Stimulated activated CD4-positive, alpha-beta T cell treated with anti-CD3 and anti-CD28 coated beads, Interleukin-1b, Interleukin-23, amount 100 ng/mL, for 4 hours (primary cell): Measurements from ENCODE around the gene TMEM217.
"Not testable (repeated sequence)": the region's sequence is repeated elsewhere in the genome, so short reads cannot be mapped to it uniquely, and the experiment has no call there.

Experiments used
- DNase-seq, 2 donors: peaks; one replicate each; pipeline ENCODE4 v3.0.0-alpha.2; 2020; ENCODE audit warnings: low read depth in 2 of 2

Gene TMEM217

GRCh38 chr6:37218061-37218460 lies 39.9 kb downstream of the TMEM217 start:
- DNase-seq: no peak

DNA sequence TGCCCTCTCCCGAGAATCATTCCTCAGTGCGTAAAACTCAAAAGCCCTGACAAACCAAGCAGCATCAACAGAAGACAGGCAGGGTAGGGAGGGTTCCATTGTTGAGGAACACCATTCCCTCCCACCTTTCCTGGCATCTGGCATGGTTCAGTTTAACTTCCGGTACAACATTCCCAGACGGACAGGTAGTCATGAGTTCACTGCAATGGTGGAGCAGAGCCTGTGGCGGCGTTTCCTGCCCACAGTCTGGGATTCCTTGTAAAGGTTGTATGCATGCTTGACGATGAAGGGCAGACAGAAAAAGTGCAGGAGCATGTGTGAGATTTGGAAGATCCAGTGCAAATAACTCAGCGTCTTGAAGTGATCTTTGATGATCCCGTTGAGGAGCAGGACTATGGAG lies 45.7 kb downstream of the TMEM217 start:
- no peak for DNase-seq

DNA sequence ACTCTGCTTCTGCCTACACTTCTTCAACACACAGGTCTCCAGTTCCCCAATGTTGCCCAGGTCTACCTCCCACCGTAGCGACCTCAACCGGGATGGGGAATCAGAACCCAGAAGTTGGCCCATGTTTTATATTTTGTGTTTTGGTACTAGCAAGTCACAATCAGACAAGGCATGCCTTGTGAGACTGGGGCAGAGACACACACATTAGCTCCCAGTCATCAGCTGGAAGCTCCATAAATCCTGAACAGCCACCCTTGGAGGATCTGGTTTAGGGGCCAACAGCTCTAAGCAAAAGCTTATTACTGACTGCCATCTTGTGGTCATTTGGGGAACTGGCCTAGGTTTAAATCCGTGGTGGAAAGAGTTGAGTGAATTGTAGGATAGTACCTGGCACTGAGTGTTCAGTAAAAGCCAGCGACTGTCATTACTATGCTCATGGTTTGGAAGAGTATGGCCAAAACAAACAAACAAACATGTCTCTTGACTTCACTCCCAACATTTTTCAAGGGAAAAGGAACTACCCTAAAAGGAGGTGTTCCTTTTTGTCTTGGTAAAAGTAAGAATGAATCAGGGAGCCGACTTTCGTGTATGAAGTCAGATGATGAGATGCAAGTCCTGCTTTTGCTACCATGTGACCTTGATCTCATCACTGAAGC lies 47.5 kb downstream of the TMEM217 start:
- peak; percentile 42 to 82 for DNase-seq

- DNase-seq: peak in 1 of 2 donors; percentile 18
Measured at GRCh38 chr6:37209461-37210205, 48.3 kb downstream of the TMEM217 start.

DNA sequence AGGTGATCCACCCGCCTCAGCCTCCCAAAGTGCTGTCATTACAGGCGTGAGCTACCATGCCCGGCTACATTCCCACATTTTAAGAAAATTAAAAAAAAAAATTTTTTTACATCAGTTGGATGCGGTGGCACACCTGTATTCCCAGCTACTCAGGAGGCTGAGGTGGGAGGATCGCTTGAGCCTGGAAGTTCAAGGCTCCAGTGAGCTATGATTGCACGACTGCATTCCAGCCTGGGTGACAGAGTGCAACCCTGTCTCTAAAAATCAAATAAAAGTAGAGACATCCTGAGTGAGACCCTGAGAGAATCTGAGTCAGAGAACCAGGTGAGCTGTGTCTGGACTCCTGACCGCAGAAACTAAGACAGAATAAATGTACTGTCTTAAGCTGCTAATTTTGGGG lies 49.2 kb downstream of the TMEM217 start:
- no peak for DNase-seq

DNA sequence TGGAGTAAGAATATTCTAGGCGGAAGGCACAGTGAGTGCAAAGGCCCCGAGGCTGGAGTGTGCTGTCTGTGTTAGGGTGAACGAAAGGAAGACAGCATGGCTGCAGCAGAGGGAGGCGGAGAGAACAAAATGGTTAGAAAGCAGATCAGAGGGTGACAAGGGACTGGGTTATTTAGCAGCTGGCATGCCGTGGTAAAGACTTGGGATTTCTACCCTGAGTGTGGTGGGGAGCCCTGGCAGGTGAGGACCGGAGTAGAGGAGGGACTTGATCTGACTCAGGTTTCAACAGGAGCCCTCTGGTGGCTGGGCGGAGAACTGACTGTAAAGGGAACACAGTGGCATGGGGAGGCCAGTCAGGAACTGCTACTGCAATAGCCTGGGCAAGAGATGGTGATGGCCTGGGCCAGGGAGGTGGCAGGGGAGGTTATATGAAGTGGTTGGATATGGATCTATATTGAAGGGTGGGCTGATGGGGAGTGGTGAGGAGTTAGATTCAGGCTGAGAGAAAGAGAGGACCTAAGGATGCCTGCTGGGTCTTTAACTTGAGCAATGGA lies 50.0 kb downstream of the TMEM217 start:
- peak; percentile 81 to 84 for DNase-seq

- no peak for DNase-seq
Measured at GRCh38 chr6:37206622-37207021, 51.3 kb downstream of the TMEM217 start.

GRCh38 chr6:37205997-37206340 lies 52.0 kb downstream of the TMEM217 start:
- no peak for DNase-seq

- DNase-seq: no peak
Measured at GRCh38 chr6:37205175-37205996, 52.6 kb downstream of the TMEM217 start.

DNA sequence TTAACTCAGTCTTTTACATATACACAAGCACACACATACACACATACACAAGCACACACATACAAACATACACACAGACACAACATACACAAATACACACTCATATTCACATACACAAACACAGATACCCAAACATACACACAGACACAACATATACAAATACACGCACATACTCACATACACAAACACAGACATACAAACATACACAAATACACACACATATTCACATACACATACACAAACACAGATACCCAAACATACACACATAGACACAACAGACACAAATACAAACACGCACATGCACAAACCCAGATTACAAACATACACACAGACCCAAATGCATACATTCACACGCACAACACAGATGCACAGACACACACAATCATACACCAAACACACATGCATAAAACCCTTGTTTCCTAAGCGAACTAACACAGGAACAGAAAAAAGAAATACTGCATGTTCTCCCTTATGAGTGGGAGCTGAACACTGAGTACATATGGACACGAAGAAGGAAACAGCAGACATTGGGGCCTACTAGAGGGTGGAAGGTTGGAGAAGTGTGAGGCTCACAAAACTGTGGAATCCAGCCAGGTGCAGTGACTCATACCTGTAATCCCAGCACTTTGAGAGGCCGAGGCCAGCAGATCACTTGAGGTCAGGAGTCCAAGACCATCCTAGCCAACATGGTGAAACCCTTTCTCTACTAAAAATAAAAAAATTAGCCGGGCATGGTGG lies 53.8 kb downstream of the TMEM217 start:
- DNase-seq: no peak

DNA sequence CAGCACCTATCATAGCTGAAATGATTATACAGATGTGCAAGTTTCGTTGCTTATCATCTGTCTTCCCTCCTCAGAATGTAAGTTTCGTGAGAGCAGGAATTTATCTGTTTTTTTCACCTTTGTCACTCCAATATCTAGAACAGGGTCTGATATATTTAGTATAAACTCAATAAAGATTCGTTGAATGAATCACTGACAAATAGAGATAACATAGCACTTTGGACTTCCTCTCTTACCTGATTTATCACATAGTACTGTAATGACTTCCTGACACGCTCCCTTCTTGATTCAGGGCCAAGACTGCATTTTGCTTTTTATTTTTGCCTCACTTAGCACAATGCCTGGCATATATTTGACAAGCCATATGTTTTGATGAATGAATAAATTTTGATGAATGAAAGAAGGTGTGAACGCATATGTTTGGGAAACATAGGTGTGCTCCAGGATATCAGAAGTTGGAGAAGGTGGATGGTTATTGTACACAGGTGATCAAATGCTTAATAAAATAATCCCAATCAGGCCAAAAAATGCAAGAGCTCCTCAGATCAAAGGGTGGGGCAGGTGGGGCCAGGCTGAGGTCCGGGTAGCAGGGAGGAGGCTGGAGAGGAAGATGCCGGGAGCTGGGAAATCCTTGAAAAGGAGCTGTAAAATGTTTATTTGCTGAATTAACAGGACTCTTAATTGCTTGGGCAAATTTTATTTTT lies 55.0 kb downstream of the TMEM217 start:
- no peak for DNase-seq

- no peak for DNase-seq
Measured at GRCh38 chr6:37201726-37202125, 56.2 kb downstream of the TMEM217 start.

GRCh38 chr6:37200085-37200484 lies 57.9 kb downstream of the TMEM217 start:
- DNase-seq: no peak

DNA sequence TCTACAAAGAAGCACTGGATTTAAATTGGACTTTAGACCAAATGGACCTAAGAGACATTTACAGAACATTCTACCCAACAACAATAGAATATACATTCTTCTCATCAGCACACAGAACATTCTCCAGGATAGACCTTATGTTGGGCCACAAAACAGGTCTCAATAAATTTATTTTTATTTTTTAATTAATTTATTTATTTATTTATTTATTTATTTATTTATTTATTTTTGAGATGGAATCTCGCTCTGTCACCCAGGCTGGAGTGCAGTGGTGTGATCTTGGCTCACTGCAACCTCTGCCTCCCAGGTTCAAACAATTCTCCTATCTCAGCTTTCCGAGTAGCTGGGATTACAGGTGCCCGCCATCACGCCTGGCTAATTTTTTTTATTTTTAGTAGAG lies 61.5 kb downstream of the TMEM217 start:
- DNase-seq: not testable (repeated sequence)

GRCh38 chr6:37194886-37195285 lies 63.1 kb downstream of the TMEM217 start:
- not testable (repeated sequence) for DNase-seq

- no peak for DNase-seq
Measured at GRCh38 chr6:37192666-37193065, 65.3 kb downstream of the TMEM217 start.

DNA sequence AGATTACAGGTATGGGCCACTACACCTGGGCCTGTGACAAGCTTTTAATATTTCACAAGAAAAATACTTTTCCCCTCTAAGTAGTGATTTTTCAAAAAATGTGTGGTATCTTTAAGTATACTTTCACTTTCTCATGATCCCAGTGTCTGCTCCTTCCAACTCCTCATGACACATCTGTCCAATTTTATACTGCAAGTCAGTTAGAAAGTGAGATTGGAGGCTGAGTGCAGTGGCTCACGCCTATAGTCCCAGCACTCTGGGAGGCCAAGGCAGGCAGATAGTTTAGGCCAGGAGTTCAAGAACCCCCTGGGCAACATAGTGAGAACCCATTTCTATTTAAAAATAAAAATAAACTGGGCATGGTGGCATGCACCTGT lies 67.8 kb downstream of the TMEM217 start:
- DNase-seq: no peak

GRCh38 chr6:37188962-37189510 lies 68.9 kb downstream of the TMEM217 start:
- no peak for DNase-seq

DNA sequence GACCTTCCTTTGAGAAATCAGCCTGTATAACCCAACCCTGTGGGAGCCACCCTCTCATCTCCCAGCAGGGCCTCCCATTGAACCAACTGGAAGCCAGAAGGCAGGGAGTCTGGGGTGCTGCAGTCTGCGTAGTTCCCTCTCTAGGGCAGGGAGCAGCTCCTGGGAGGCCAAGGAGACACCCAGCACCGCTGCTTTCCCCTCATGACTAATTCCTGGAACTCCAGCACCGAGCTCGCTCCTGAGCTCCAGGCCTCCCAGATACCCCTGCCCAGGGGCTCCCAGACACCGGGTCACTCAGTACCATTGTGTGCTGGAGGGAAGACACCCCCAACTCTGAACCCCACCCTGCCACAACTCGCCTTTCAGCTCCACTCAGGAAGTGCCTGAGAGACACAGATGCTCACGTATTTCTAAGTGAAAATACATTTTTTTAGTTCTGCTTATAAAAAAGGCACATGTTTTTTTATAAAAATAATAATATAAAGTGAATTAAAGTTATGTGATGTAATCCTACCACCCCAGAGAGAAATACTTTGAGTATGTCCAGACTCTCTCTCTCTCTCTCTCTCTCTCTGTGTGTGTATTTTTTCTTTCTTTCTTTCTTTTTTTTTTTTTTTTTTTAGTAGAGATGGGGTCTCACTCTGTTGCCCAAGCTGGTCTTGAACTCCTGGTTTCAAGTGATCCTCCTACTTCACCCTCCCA lies 70.5 kb downstream of the TMEM217 start:
- no peak for DNase-seq
